Smooth muscle cell (in vitro differentiated cells): Measurements from ENCODE around the gene TBC1D23. TPM values are rescaled to one million over a fixed set of nuclear protein-coding genes. Genes with fewer than 3 reads are reported as not detected.
"Not testable (repeated sequence)": the region's sequence is repeated elsewhere in the genome, so short reads cannot be mapped to it uniquely, and the experiment has no call there.

Experiments
- DNase-seq: peaks from one replicate; lab custom pipeline; 2025; ENCODE audit not compliant: unreplicated experiment; lab: John Stamatoyannopoulos, UW
- H2AFZ ChIP-seq: fragments of 200-600 bp; sonication (generic); 2 replicates; pipeline ENCODE4 v1.6.0; 2016; ENCODE audit warnings: antibody characterized with exemption, low read depth, mild to moderate bottlenecking
- H3F3A ChIP-seq: fragments of 200-600 bp; sonication (generic); 2 replicates; pipeline ENCODE4 v1.6.0; 2017; ENCODE audit warnings: antibody characterized with exemption, low read depth
- H3K27ac ChIP-seq: fragments of 200-600 bp; sonication (generic); 2 replicates; pipeline ENCODE4 v1.5.1; 2016; ENCODE audit warnings: low read depth, mild to moderate bottlenecking
- H3K27me3 ChIP-seq: fragments of 200-600 bp; sonication (generic); 2 replicates; pipeline ENCODE4 v1.6.1; 2016; ENCODE audit warnings: low read depth, mild to moderate bottlenecking
- H3K36me3 ChIP-seq: fragments of 200-600 bp; sonication (generic); 2 replicates; pipeline ENCODE4 v1.5.1; 2016; ENCODE audit warnings: low read depth
- H3K4me1 ChIP-seq: fragments of 200-600 bp; sonication (generic); 2 replicates; pipeline ENCODE4 v1.5.1; 2016; ENCODE audit warnings: low read depth
- H3K4me2 ChIP-seq: fragments of 200-600 bp; sonication (generic); 2 replicates; pipeline ENCODE4 v1.6.0; 2016; ENCODE audit warnings: mild to moderate bottlenecking
- H3K4me3 ChIP-seq: fragments of 200-600 bp; sonication (generic); 2 replicates; pipeline ENCODE4 v1.5.1; 2016; ENCODE audit warnings: mild to moderate bottlenecking
- H3K79me2 ChIP-seq: fragments of 200-600 bp; sonication (generic); 2 replicates; pipeline ENCODE4 v1.6.0; 2016; ENCODE audit warnings: low read depth, mild to moderate bottlenecking
- H3K9ac ChIP-seq: fragments of 200-600 bp; sonication (generic); 2 replicates; pipeline ENCODE4 v1.6.0; 2016; ENCODE audit warnings: low read depth
- H3K9me3 ChIP-seq: fragments of 200-600 bp; sonication (generic); replicated peaks from 2 replicates; pipeline ENCODE4 v1.5.1; 2016; ENCODE audit warnings: low read depth
- H4K20me1 ChIP-seq: fragments of 200-600 bp; sonication (generic); 2 replicates; pipeline ENCODE4 v1.6.0; 2016; ENCODE audit warnings: low read depth
- CTCF ChIP-seq: fragments of 200-600 bp; sonication (generic); IDR thresholded peaks from 2 replicates; pipeline ENCODE4 v1.5.1; 2017; ENCODE audit warnings: borderline replicate concordance, mild to moderate bottlenecking, antibody characterized with exemption; ENCODE audit not compliant: insufficient read depth, poor library complexity, severe bottlenecking
- WGBS: methylation state at CpG from one replicate; pipeline ENCODE4 v1.1.7; 2016; ENCODE audit warnings: low lambda C conversion rate; 5-methylcytosine and 5-hydroxymethylcytosine counted together
- polyA plus RNA-seq: library from polyadenylated mRNA; unstranded; fragments of >200 nt; fragmentation: Nextera tagmentation; extraction: Ambion mirVana; gene quantifications from 2 replicates; pipeline ENCODE4 v1.2.1, GENCODE V29; 2016
- total RNA-seq: library from RNA; depleted of rRNA; stranded (reverse); fragments of >200 nt; gene quantifications from 2 replicates; pipeline ENCODE4 v1.2.3, GENCODE V29; 2014

The TBC1D23 gene
- total and polyA plus RNA-seq, 2 experiments from 2014 or later = 36.0 to 77.7 TPM

GRCh38 chr3:100230710-100231109 is 30.1 kb upstream of the TBC1D23 start:
- 97% methylated on average over 3 of the region's 3 CpGs for WGBS
- no peaks in the 10 kb centered on the region for H3F3A ChIP-seq
- DNase-seq = no peak
- no peak overlapping the region for H3K4me3 ChIP-seq
- no peaks in the 10 kb centered on the region for H3K9me3 ChIP-seq
- H3K36me3 ChIP-seq = no peaks in the 10 kb centered on the region
- no peak overlapping the region for H3K9ac ChIP-seq
- no peaks in the 10 kb centered on the region for H3K4me1 ChIP-seq
- no peak overlapping the region for H3K27ac ChIP-seq
- H3K79me2 ChIP-seq = no peaks in the 10 kb centered on the region
- H3K4me2 ChIP-seq = no peak overlapping the region
- TF ChIP-seq CTCF = no peak
- H4K20me1 ChIP-seq = no peaks in the 10 kb centered on the region
- no peaks in the 10 kb centered on the region for H3K27me3 ChIP-seq
- no peak overlapping the region for H2AFZ ChIP-seq

- no peaks in the 10 kb centered on the region for H3F3A ChIP-seq
These were observed 29.1 kb upstream of the TBC1D23 start for GRCh38 chr3:100231668-100232067.

GRCh38 chr3:100234364-100234763 is 26.4 kb upstream of the TBC1D23 start:
- Histone ChIP-seq H3K36me3 (no peaks in the 10 kb centered on the region), H4K20me1 (no peaks in the 10 kb centered on the region), H3K9me3 (no peaks in the 10 kb centered on the region), H3K4me1 (no peaks in the 10 kb centered on the region), H3K4me3 (no peak overlapping the region), H3K27me3 (no peaks in the 10 kb centered on the region), H3K79me2 (no peaks in the 10 kb centered on the region), H3K27ac (no peak overlapping the region), H2AFZ (no peak overlapping the region), H3K9ac (no peak overlapping the region), H3K4me2 (no peak overlapping the region), H3F3A (no peaks in the 10 kb centered on the region)
- no peak for DNase-seq
- no peak for TF ChIP-seq CTCF
- WGBS = 94% methylated on average over 2 of the region's 2 CpGs

More at GRCh38 chr3:100231668-100232067, 29.1 kb upstream of the TBC1D23 start:
- no peak overlapping the region for H2AFZ ChIP-seq
- no peaks in the 10 kb centered on the region for H3K36me3 ChIP-seq
- no peak for DNase-seq
- H4K20me1 ChIP-seq = no peaks in the 10 kb centered on the region
- no peak overlapping the region for H3K9ac ChIP-seq
- H3K27ac ChIP-seq = no peak overlapping the region
- no peaks in the 10 kb centered on the region for H3K27me3 ChIP-seq
- H3K4me1 ChIP-seq = no peaks in the 10 kb centered on the region
- 98% methylated on average over 2 of the region's 2 CpGs for WGBS
- H3K4me3 ChIP-seq = no peak overlapping the region
- no peaks in the 10 kb centered on the region for H3K79me2 ChIP-seq
- no peak overlapping the region for H3K4me2 ChIP-seq
- H3K9me3 ChIP-seq = no peaks in the 10 kb centered on the region
- no peak for TF ChIP-seq CTCF

GRCh38 chr3:100238599-100238998 is 22.2 kb upstream of the TBC1D23 start:
- Histone ChIP-seq H3F3A (no peaks in the 10 kb centered on the region), H3K27ac (no peak overlapping the region), H3K4me1 (no peaks in the 10 kb centered on the region), H2AFZ (no peak overlapping the region), H3K4me3 (no peak overlapping the region), H3K36me3 (no peaks in the 10 kb centered on the region), H3K9me3 (no peaks in the 10 kb centered on the region), H3K79me2 (no peaks in the 10 kb centered on the region), H3K4me2 (no peak overlapping the region), H3K9ac (no peak overlapping the region), H4K20me1 (no peaks in the 10 kb centered on the region), H3K27me3 (no peaks in the 10 kb centered on the region)
- WGBS = 100% methylated on average over 1 of the region's 1 CpG
- no peak for DNase-seq
- TF ChIP-seq CTCF = no peak

GRCh38 chr3:100242471-100242870 is 18.3 kb upstream of the TBC1D23 start:
- H3K4me3 ChIP-seq, H2AFZ ChIP-seq, H3K27ac ChIP-seq, H4K20me1 ChIP-seq, H3K79me2 ChIP-seq, H3K4me2 ChIP-seq, H3K36me3 ChIP-seq, H3K27me3 ChIP-seq, H3F3A ChIP-seq, H3K4me1 ChIP-seq, DNase-seq, H3K9me3 ChIP-seq, H3K9ac ChIP-seq: not testable (repeated sequence)
- 89% methylated on average over 1 of the region's 1 CpG for WGBS
